HG03139 (cell line): Measurements from ENCODE around the gene RPAP2.
A peak's percentile ranks its signal among the peaks of the same experiment; 100 is the strongest.
"Not testable (repeated sequence)": the region's sequence is repeated elsewhere in the genome, so short reads cannot be mapped to it uniquely, and the experiment has no call there.

ENCODE experiments used
- ATAC-seq: cut with Tn5 transposase; IDR thresholded peaks from one replicate; pipeline ENCODE4 v1.9.1; 2021; ENCODE audit not compliant: unreplicated experiment

Gene RPAP2

DNA sequence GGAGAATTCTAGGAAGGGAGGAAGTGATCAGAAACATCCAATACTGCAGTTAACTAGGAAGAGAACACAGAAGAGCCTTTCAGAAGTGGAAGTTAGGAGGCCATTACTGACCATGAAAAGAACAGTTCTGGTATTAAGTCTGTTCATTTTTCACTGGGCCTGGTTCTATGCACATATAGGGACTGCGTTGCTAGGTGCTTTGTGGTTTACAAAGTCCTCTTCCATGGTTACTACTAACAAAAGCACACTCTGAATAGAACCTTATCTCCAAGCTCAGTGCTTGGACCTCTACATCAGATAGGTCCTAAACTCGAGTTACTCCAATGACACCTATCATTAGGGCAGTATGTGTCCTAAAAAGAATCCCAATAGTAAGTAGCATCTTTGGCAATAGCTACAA, 75.4 kb downstream of the RPAP2 start:
- no peak for ATAC-seq

DNA sequence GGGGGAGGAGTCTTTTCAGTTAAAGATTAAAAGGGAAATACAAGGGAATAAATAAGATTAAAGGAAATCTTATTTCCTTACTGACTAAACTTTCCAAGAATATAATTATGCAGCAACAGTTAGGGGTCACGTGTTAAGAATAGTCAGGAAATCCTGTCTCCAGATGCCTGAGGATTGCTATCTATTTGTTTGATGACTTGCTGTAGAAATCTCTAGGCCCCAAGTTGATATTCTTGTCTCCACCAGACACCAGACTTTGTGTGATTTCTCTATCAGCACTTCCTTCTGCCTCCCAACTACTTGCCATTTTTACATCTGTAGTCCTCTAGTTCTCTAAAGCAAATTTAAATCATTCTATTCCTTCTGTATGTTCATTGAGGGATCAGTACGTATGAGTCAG, 77.5 kb downstream of the RPAP2 start:
- no peak for ATAC-seq

DNA sequence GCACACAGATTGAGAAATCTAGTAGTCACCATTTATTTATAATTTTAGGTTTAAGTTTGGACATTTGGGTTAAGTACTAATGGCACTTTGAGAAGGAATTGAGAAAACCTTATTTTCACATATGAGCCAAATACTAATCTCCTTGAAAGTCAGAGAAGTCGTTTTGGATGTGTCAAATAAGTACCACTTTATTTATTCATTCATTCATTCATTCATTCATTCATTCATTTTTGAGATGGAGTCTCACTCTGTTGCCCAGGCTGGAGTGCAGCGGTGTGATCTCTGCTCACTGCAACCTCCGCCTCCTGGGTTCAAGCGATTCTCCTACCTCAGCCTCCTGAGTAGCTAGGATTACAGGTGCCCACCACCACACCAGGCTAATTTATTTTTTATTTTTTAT, 79.1 kb downstream of the RPAP2 start:
- not testable (repeated sequence) for ATAC-seq

DNA sequence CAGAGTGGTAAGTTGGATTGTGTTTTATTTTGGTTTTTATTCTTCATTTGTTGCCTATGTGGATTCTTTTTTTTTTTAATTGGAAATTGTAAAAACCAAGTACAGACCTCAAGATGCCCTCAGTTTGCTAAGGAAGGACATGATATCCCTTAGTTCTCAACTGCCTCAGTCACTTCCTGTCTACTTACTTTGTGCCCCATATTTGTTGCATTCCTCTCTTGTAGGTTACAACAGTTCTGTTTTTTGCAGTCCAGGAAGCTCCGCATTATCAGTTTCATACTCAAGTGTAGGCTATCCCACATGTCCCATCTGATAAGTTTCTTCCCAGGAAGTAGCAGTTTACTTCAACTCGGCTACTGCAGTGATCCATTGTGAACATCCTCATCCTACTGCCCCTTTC, 82.0 kb downstream of the RPAP2 start:
- ATAC-seq: no peak

DNA sequence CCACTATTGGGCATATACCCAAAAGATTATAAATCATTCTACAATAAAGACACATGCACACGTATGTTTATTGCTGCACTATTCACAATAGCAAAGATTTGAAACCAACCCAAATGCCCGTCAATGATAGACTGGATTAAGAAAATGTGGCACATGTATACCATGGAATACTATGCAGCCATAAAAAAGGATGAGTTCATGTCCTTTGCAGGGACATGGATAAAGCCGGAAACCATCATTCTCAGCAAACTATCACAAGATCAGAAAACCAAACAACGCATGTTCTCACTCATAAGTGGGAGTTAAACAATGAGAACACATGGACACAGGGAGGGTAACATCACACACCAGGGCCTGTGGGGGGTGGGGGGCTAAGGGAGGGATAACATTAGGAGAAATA, 95.1 kb downstream of the RPAP2 start:
- ATAC-seq: not testable (repeated sequence)

DNA sequence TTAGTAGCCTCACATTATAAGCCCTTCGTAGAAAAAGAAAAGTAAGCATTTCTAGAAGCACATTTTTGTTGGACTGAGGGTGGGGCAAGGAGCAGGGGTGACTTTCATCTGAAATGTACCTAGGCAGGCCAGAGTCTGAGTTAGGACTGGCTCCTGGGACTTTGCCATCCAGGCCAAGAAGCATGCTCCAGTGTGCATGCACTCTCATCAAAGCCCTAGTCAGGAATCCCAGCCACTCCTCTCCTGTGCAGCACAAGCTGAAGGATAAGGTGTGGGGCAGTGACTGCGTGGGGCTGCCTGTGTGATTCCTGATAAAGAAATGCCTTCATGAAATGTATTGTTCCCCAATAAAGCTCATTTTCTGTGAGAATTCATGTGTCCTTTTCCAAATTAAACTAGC, 99.7 kb downstream of the RPAP2 start:
- ATAC-seq: no peak

DNA sequence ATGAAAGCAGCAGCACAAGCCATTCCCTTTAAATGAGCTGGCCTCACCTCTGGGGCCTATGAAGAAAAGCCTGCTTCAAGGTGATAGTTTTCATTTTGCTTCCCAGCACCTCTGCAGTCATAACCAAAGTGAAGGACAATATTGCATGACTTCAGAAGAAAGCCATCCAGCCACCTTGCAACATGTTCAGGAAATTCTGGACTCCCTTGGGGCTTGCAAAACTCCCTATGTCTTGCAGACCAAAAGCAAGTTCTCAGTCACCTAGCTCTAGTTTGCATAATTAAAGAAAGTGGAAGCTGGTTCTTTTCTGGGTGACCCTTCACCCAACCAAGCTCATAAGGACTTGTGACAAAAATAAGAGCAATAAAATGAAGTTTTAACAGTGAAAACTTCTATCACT, 100.2 kb downstream of the RPAP2 start:
- peak; percentile 83 for ATAC-seq

DNA sequence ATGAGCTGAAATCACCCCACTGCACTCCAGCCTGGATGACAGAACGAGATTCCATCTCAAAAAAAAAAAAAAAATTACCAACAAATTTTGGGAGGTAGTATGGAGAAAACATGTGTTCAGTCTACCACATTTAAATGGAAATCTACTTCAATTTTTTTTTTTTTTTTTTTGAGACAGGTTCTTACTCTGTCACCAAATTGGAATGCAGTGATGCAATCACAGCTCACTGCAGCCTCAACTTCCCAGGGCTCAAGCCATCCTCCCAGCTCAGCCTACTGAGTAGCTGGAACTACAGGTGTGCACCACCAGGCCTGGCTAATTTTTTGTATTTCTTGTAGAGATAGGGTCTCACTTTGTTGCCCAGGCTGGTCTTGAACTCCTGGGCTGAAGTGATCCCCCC, 105.8 kb downstream of the RPAP2 start:
- no peak for ATAC-seq

DNA sequence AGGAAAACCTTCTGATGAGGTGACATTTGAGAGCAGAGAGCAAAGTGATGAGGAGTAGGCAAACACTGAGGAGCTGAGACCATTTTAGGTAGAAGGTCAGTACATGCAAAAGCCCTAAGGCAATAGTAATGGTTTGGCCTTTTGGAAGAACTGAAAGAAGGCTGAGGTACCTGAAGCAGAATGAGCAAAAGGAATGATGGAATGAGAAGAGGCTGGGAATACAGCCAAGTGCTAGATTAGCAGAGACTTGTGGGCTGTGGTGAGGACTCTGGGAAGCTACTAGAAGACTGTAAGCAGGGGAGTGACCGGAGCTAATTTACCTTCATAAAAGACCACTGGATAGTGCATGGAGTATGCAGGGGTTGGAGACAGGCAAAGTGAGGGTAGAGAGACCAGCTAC, 110.0 kb downstream of the RPAP2 start:
- ATAC-seq: no peak

DNA sequence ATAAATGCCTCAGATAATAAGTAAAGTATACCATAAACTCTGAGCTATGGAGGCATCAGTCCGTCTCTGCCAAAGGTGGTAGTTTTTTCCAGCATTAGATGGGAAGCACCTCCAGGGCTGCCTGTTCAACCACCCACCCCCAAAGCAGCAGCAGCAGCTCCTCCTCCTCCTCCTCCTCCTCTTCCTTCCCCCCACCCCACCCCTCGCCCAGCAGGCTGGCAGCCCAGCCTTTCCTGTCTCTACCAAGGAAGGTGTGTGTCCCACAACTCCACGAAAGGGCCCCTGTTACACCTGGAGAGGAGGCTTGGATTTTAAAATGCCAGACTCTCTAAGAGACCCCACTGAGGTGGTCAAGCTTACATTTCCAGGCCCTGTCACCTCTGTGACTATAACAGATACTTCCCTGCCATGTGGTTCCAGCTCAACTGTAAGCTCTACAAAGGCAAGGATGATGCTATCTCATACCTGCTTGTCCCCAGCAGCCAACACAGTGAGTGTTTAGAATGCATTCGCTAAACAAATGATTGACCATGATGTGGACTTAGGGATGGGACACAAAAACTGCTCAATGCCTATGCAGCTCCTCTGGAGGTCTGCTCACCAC, 111.2 kb downstream of the RPAP2 start:
- ATAC-seq: no peak

DNA sequence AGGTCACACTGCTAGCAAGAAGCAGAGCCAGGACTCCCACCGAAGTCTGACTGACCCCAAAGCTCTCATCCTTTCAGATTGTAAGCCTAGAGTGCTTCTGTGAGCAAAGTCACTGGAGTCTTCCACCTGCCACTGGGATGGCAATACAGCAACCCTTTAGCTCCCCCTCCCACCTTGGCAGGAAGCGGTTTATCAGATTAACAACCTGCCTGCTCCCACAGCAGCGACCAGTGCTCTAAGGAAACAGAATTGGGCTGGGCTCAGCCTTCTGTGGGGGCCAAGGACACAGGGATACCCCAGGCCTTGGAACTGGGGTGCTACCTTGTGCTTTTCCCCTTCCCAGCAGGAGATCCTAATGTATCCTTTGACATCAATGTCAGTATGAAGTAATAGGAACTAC, 111.8 kb downstream of the RPAP2 start:
- no peak for ATAC-seq

DNA sequence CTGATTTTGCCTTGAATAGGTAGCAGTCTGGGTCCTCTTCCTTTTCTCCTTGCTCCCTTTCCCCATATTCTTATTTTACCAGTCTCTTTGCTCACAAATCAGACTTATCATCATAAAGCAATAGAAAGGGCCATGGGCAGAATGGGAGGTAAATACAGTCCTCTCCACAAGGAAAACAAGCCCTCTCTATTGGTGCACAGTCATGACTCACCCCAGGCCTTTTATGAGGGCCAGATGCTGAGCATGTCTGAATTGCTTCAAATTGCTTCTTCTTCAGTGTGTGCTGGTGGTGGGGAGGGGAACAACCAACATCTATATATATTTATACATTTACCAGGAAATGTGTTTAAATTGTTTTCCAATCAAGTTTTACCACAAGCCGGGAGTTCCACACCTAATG, 112.7 kb downstream of the RPAP2 start:
- no peak for ATAC-seq

DNA sequence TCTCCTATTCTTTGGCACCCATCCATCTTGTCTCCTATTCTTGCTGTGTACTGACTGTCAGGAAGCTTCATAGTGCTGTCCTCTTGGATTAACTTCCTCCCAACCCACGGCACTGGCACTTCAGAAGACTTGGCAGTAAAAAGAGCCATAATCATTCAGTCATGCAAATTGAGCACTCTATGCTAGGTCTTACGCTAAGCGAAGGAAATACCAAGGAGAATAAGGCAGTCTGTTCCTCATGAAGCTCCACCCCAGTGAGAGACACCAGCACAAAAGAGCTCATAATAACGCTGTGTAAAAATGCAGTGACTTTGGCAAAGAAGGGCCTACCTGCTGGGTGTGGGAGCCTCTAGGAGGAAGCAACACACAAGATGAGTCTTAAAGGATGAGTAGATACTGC, 120.8 kb downstream of the RPAP2 start:
- no peak for ATAC-seq

DNA sequence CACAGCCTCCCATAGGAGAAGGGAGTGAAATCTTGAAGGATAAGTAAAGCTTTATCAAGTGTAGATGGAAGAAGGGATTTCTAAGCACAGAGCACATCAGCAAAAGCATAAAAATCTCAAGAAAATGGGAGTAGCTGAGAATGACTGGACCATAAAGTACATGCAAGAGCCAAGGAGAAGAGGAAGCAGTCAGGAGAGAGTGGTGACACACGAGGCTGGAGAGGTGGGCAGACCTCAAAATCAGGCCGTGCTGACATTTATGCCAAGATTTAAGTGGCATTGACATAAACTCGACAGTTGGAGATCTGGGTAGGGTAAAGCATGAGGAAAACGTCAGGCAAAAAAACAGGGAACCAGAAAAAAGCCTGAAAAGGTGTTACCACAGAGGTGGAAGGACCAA, 125.5 kb downstream of the RPAP2 start:
- ATAC-seq: no peak

DNA sequence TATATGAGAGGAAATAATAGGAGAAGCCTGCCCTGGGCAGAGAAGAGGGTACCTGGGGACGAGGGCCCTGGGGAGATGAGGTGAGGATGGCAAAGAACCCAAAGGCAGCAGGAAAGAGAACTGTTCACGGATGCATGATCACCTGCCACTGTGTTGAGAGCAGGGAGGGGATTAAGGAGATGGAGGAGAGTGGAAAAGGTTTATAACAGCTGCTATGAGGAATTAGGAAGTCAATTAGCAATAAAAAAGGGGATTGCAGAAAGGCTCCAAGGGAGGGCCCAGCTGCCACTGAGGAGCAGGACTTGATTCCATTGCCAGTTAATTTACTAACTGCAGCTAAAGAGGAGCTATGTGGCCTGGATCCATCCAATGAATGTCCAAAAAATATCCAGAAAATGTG, 126.8 kb downstream of the RPAP2 start:
- ATAC-seq: no peak

DNA sequence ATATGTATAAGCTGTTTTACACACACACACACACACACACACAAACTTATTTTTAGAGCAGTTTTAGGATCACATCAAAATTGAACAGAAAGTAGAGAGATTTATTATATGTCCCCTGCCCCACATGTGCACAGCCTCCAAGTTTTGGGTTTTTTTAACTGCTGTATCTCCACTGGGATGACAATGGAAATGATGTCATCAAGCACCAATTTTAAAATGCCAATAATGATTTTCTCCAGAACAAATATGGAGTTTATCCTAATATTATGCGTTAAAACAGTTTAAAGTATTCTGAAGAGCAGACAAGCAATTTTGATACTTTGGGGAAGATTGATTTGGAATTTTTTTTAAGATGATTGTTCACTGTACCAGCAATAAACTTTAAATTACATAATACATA, 131.2 kb downstream of the RPAP2 start:
- ATAC-seq: no peak

DNA sequence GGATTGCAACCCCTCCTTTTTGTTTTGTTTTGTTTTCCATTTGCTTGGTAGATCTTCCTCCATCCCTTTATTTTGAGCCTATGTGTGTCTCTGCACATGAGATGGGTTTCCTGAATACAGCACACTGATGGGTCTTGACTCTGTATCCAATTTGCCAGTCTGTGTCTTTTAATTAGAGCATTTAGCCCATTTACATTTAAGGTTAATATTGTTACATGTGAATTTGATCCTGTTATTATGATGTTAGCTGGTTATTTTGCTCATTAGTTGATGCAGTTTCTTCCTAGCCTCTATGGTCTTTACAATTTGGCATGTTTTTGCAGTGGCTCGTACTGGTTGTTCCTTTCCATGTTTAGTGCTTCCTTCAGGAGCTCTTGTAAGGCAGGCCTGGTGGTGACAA, 135.7 kb downstream of the RPAP2 start:
- not testable (repeated sequence) for ATAC-seq

DNA sequence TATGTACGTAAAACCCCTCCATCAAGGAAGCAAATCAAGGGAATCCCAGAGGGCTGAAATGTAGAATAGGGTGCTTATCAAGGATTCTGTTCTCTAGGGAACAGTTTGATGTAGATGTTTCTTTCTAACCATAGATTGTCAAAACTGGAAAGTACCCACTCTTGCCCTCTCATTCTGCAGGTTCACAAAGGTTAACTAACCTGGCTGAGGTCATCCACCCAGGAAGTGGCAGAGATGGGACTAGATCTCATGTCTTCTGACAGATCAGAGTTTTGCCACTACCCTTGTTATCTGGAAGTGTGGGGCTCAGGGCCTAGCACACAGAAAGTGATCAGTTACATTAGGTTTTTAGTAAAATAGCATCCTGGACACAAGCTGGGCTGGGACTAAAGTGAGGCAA, 140.4 kb downstream of the RPAP2 start:
- ATAC-seq: no peak

DNA sequence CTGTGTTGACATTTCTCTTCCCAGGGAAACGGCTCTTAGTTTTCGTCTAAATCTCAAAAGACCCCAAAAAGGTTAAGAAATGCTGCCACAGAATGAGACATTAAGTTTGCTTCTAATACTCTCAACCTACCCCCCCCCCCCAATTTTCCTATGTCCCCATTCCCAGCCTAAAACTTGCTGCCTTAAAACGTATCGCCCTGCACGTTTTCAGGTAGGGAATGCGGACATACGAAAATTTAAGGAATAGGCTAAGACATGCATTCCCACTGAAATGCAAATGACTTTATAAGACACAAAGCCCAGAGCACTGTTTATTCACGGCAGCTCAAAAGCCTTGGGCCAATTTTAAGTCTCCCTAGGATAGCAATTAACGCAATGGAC, 142.4 kb downstream of the RPAP2 start:
- no peak for ATAC-seq

DNA sequence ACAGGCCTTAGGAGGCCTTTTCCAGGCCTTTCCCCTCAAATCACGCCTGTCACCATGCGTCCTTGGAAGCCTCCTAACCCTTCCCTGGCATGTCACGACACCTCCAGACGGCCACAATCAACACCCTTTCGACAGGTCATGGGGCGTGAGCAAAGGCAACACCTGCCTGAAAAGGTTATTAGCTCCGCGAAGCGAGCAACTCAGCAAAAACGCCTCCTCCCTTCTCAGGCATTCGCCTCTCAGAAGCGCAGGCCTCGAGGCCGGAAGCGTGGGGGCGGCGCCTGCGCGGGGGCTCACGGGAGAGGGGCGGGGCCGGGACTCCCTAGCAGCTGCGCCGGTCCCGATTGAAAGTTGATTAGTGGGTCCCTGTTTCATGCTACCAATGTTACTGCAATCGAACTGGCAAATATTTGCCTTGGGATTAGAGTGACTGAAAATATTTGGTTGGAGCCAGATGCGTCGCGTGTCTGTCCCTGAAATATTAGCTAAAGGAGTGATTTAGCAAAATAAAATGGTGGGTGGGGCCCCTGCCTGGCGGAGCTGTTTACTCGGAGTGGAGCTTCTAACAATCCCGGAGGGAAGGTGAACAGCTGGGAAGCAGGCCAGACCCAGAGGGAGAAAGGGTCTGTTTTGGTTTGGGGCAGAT, 143.0 kb downstream of the RPAP2 start:
- no peak for ATAC-seq

DNA sequence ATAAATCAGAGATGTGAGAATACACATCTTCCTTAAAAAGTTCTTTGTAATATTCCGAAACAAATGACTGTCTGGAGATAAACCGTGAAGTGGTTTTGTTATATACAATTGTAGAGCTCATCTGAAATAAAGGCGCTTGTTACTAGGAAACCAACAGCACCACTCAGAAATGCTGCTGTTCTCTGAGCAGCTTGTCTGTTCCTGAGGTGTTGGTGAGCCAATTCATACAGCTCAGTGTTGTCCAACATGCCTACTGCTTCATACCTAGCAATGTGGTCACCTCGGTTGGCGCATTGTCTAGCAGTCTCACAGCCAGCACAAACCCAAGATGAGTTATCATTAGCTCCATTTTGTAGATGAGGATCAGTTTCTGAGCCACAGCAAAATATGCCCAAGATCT, 143.5 kb downstream of the RPAP2 start:
- no peak for ATAC-seq

DNA sequence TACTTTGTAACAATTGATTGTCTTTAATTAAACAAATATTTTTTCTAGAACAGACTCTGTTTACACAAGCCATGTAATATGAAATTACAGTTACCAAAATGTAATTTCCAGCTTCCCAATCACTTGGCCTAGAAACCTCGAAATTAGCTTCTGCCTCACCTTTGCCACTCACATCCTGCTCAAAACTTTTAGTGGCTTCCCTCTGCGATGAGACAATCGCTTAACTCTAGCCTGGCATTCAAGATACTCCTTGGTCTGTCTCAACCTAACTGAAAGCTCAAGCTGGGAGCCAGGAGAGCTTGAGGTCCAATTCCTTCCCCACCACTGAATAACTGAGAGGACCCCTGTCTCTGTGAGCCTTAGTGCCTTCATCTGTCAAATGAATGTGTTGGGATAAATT, 145.0 kb downstream of the RPAP2 start:
- ATAC-seq: no peak

DNA sequence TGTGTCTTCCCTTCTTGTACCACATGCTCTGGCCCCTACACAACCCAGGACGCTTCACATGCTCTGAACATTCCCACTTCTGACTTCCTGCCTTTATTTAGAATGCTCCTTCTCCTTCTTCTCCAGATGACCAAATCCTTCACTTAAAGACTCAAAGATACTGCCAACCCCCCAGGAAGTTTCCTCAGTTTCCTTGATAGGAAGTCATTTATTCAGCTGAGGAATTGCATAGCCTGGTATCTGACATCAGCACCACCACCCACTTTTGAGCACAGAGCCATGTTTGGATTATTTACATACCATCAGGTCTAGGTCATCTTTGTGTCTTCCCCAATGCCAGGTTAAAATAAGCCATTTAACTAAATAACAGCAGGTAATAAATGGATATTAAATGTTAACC, 145.5 kb downstream of the RPAP2 start:
- no peak for ATAC-seq
